Epithelial cell of esophagus (primary cell): ENCODE results near the gene EVA1C.
"Not testable (repeated sequence)": the region's sequence is repeated elsewhere in the genome, so short reads cannot be mapped to it uniquely, and the experiment has no call there.

Experiments used
- DNase-seq: peaks from one replicate; pipeline ENCODE4 v3.0.0; 2010; ENCODE audit warnings: low read depth
- H3K4me3 ChIP-seq: 2 replicates; pipeline ENCODE4 v1.5.1; 2011; ENCODE audit warnings: mild to moderate bottlenecking, low read length, control low read depth
- TF ChIP-seq, protein P1 (sequence below): IDR thresholded peaks from 2 replicates; pipeline ENCODE4 v1.5.1; 2011; ENCODE audit warnings: low read depth, mild to moderate bottlenecking, low read length, control low read depth, inconsistent platforms; ENCODE audit not compliant: insufficient read depth; ENCODE audit errors: missing control alignments

EVA1C gene

GRCh38 chr21:32381571-32381970 is 30.9 kb upstream of the EVA1C start:
- no peak overlapping the region for H3K4me3 ChIP-seq
- TF ChIP-seq, protein P1, sequence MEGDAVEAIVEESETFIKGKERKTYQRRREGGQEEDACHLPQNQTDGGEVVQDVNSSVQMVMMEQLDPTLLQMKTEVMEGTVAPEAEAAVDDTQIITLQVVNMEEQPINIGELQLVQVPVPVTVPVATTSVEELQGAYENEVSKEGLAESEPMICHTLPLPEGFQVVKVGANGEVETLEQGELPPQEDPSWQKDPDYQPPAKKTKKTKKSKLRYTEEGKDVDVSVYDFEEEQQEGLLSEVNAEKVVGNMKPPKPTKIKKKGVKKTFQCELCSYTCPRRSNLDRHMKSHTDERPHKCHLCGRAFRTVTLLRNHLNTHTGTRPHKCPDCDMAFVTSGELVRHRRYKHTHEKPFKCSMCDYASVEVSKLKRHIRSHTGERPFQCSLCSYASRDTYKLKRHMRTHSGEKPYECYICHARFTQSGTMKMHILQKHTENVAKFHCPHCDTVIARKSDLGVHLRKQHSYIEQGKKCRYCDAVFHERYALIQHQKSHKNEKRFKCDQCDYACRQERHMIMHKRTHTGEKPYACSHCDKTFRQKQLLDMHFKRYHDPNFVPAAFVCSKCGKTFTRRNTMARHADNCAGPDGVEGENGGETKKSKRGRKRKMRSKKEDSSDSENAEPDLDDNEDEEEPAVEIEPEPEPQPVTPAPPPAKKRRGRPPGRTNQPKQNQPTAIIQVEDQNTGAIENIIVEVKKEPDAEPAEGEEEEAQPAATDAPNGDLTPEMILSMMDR, result no peak
- DNase-seq, result no peak

- peak; percentile 65 for DNase-seq
- H3K4me3 ChIP-seq, result no peak overlapping the region
- TF ChIP-seq, protein P1, result no peak
Measured at GRCh38 chr21:32382108-32382644, 30.3 kb upstream of the EVA1C start.

GRCh38 chr21:32383812-32384211 is 28.7 kb upstream of the EVA1C start:
- TF ChIP-seq, protein P1, result peak; percentile 39
- peak; percentile 30 for DNase-seq
- no peak overlapping the region for H3K4me3 ChIP-seq

GRCh38 chr21:32386195-32386870 is 26.2 kb upstream of the EVA1C start:
- TF ChIP-seq, protein P1, result no peak
- peak; percentile 95 for DNase-seq
- H3K4me3 ChIP-seq, result no peak overlapping the region

- TF ChIP-seq, protein P1, result no peak
- no peak overlapping the region for H3K4me3 ChIP-seq
- no peak for DNase-seq
Measured at GRCh38 chr21:32387151-32387550, 25.4 kb upstream of the EVA1C start.

DNA sequence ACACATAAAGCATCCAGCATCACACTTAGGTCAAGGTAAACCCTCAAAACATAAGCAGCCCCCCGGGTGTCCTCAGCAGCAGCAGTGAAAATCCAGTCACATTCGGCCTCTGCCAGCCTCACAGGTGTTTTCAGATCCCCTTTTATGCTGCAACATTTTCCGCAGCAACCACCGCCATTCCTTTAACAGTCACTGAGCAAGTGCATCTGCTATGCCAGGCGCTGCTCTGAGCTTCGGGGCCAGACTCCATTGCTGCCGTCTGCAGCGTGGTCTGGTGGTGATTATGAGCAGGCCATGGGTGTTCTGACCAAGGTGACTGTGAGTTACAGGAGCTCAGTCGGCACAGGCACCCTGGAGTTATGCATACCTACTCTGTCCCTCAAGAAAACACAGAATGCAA is 24.2 kb upstream of the EVA1C start:
- no peak for DNase-seq
- TF ChIP-seq, protein P1, result no peak
- H3K4me3 ChIP-seq, result no peak overlapping the region

GRCh38 chr21:32389337-32390015 is 23.0 kb upstream of the EVA1C start:
- no peak overlapping the region for H3K4me3 ChIP-seq
- peak; percentile 38 for DNase-seq
- TF ChIP-seq, protein P1, result no peak

DNA sequence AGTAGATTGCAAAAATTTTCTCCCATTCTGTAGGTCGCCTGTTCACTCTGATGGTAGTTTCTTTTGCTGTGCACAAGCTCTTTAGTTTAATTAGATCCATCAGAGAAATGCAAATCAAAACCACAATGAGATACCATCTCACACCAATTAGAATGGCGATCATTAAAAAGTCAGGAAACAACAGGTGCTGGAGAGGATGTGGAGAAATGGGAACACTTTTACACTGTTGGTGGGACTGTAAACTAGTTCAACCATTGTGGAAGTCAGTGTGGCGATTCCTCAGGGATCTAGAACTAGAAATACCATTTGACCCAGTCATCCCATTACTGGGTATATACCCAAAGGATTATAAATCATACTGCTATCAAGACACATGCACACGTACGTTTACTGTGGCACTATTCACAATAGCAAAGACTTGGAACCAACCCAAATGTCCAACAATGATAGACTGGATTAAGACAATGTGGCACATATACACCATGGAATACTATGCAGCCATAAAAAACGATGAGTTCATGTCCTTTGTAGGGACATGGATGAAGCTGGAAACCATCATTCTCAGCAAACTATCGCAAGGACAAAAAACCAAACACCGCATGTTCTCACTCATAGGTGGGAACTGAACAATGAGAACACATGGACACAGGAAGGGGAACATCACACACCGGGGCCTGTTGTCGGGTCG is 21.8 kb upstream of the EVA1C start:
- DNase-seq, H3K4me3 ChIP-seq: not testable (repeated sequence)
